GM21367 (cell line): Measurements from ENCODE around the gene CCNDBP1.
"Not testable (repeated sequence)": the region's sequence is repeated elsewhere in the genome, so short reads cannot be mapped to it uniquely, and the experiment has no call there.

Experiments
- ATAC-seq: cut with Tn5 transposase; IDR thresholded peaks from one replicate; pipeline ENCODE4 v1.9.1; 2021; ENCODE audit not compliant: unreplicated experiment

The CCNDBP1 gene

DNA sequence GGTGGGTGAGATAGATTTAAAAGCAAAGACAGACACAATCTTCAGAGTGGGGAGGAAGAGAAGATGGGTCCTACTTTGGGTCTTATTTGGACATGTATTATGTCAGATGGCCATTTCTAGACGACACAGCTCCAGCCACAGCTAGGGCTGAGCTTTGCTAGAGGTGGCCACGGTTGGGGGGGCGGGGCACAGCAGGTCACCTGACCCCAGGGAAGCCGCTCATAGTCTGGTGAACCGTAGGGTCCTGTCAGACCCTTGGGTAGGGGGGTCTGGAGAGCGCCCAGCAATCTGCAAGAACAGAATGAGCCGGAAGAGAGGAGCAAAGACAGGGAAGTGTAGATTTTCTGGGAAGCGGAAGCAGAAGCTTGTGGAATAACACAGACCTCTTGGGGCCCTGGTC, 29.0 kb downstream of the CCNDBP1 start:
- no peak for ATAC-seq

DNA sequence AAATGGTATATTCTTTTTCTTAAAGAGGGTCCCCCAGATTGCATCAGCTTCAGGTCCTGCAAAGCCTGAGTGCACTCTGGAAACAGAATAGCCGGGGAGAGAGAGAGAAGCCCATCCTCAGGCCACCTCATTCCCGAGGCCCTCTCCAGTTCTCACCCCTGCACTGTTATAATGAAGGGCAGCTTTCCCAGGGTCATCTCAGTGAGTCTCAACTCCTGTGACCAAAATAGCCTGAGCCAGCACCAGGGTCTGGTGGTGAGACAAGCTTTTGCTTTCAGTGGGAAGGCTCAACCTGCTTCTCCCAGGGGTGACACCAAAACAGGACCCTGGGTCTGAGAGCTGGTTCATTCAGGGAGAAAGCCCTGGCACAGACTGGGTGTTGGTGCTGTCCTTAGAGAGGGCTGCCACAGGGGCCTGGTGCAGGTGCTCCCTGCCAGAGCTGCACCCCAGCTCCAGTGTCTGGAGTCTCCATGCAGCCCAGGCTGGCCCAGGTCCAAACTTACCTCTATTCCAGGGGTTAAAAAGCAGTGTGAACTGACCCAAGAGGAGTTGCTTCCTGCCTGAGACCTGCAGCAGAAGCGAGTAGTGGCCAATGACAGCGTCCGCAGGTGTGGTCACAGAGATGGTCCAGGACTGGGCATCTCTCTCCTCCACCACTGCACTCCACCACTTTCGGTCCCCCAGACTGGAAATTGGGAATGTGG, 29.5 kb downstream of the CCNDBP1 start:
- ATAC-seq, result no peak

DNA sequence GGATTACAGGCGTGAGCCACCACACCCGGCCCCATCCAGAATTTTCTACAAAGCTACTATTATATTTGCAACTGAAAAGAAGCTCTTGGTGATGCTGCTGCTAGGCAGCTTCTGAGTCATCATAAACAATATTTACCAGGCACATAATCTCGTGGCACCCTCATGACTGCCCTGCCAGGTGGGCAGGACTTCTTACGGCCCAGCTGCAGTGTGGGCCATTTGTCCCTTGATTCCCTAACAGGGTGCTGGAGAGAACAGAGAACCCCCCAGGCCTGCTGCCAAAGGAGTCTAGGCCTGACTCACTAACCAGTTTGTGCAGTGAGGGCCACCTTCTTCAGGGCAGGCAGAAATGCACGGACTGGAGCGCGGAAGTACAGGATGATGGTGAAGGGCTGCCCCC, 30.8 kb downstream of the CCNDBP1 start:
- ATAC-seq, result no peak

DNA sequence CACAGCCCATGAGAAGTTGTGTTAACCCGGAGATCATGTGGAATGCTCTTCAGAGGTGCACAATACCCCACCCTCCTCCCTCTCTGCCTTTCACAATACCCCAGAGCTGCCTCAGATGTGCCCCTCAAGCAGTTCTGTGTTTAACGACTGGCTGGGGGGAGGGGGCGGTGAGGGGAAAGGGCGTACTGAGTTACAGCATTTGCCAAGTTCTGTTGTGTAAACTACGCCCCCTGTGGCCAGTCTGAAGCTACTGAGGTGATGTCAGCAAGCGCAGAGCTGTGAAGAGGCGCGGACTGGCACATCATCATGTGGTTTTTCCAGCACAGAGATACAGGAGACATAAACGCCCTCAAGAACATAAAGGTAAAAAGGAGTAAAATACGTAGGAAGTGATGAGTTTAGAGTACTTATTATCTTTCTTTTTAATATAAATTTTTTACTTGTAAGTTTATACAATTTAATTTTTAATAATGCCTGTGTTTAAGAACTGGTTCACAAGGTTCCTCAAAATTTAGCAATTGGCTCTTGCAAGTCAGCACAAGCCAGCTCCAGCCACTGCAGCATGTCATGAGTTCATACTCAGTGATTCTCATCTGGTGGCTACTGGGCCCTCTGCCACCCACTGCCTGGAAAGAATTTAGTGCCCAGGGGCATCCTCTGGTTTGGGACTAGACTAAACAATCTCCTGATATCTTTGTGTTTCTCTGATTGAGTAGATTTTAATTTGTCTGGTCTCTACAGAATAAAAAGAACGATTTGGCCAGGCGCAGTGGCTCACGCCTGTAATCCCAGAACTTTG, 33.9 kb downstream of the CCNDBP1 start:
- no peak for ATAC-seq

DNA sequence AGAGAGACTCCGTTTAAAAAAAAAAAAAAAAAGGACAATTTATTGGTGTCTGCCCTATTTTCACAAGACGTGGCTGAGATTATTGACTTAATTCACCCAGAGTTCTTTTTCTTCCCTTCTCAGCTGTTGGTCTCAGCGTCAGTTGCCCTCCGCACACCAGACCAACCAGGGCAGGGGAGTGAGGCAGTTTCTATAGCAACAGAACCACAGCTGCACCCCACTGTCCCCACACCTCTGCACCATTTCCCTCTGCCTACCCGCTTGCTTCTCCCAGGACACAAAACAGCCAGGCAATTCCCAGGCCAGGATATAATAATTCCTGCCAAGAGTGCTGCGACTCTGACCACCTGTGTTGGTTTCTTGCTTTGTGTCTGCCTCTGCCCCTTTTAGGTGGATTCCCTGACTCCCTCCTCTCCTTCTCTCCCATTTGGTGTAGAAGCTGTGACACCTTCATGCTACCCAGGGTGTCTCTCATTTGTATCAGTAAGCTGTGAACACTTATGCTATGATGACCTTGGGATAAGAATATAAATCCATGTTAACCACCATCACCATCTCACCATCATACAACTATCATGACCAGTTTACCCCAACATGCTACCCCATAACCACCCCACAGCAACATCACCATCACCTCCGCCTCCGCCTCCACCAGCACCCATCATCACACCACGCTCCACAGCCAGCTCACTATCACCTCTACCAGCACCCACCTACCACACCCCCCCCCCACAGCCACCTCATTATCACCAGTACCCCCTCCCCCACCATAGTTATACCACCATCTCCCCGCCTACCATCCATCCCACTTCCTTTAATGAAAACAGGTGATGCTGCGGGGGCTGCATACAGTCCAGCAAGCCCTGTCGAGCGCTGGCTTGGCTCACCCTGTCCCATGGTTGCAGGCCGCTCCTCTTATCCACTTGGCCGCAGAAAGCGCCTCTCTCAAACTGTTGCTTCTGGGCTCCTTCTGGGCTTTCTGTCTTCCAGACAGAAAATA, 35.0 kb downstream of the CCNDBP1 start:
- no peak for ATAC-seq

DNA sequence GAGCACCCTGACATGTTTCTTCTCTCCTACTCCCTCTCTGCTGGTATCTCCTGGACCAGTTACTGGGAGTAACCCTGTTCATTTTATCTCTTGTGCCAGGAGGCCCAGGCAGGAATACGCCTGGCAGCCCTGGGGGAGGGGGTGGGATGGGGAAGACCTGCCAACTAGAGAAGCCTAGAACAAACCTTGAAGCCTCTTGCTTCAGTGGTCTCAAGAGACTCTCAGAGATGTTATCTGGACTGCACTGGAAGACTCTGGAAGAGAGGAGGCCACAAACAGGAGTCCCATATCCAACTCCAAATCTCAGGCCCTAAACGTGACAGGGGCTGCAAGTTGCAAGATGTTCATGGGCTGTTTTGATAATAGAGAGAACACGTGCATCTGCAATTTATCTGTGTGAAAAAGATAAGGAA, 35.8 kb downstream of the CCNDBP1 start, which contains the start of gene EPB42:
Gene EPB42, minus strand, starts transcription at position 28 of the 413 bp plus-strand sequence. CDS start 193 bp downstream, outside the sequence.
- ATAC-seq, result no peak

DNA sequence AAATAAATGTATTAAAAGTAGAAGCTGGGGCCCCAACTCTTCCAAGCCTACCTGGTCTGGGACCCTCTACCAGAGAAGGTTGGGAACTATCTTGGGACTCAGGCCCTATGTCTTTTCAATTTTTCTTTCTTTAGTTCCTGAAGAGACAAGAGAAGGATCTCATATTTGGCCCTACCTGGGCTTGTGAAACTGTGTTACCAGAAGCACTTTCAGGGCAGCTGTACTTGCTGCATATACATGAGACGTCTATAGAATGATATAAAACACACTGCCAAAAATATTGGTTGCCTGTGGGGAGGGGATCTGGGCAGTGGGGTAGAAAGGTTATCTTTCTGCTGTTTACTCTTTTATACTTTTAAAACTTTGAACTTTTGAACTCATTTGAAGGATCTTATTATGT, 36.2 kb downstream of the CCNDBP1 start:
- ATAC-seq, result no peak

DNA sequence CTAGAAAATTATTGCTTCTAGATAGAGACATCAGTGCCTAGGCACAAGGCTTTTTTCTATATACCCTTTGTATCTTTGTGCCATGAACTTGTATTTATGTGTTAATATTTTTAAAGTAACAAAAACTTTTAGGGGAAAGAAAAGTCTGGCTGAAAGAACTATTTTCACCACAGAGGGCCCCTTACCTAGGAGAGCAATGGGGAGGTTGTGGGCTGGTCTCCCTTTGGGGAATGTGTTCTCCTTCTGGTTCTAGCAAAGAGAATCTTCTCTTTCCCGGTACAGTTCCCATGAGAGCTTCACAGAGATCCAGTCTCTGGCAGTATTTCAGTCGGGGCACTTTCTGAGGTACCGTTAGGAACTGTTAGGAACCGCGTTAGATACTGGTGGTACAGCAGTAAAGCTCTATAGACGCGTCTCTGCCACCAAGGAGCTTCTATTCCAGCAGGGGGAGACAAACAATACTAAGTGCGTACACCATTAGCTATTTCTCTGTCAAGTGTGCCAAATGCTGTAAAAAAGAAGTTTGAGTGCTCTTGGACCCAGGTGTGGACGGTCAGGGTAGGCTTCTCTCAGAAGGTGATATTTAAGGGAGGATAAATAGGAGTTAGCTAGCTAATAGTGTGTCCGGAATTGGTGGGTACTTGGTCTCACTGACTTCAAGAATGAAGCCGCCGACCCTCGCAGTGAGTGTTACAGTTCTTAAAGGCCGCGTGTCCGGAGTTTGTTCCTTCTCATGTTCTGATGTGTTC, 40.2 kb downstream of the CCNDBP1 start:
- no peak for ATAC-seq

DNA sequence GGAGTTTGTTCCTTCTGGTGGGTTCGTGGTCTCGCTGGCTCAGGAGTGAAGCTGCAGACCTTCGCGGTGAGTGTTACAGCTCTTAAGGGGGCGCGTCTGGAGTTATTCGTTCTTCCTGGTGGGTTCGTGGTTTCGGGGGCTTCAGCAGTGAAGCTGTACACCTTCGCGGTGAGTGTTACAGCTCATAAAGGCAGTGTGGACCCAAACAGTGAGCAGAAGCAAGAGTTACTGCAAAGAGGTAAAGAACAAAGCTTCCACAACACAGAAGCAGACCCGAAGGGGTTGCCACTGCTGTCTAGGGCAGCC, 40.7 kb downstream of the CCNDBP1 start:
- not testable (repeated sequence) for ATAC-seq

DNA sequence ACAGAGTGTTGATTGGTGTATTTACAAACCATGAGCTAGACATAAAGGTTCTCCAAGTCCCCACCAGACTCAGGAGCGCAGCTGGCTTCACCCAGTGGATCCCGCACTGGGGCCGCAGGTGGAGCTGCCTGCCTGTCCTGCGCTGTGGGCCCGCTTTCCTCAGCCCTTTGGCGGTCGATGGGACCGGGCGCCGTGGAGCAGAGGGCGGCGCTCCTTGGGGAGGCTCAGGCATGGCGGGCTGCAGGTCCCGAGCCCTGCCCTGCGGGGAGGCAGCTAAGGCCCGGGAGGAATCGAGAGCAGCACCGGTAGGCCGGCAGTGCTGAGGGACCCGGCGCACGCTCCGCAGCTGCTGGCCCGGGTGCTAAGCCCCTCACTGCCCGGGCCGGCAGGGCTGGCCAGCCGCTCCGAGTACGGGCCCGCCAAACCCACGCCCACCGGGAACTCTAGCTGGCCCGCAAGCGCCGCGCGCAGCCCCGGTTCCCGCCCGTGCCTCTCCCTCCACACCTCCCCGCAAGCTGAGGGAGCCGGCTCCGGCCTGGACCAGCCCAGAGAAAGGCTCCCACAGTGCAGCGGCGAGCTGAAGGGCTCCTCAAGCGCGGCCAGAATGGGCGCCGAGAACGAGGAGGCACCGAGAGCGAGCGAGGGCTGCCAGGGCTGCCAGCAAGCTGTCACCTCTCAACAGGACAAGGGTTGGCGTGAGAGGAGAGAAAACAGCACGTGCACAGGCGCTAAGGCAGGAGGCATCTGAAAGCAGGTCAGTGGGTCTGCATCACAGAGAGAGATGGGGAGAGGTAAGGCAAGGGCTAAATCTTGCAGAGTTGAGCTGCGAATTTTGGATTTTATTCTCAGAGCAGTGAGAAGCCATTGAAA, 41.5 kb downstream of the CCNDBP1 start:
- no peak for ATAC-seq

DNA sequence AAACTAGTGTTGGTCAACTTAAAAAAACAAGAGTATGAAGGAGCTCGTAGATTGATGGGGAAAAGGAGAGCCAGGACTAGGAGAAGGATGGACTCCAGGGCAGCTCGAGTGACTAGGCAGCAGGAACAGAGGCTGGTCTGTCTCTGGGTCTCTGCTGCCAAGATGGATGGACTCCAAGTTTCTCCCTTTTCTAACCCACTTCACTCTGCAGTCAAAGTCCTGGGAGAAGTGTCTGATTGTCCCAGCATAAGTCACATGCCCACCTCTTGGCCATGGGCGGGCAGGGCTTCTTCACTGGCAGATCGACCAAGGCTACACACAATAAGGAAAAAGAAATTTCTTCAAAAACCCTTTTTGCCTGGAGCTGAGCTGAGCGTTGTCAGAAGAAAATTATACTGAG, 44.8 kb downstream of the CCNDBP1 start:
- ATAC-seq, result no peak

DNA sequence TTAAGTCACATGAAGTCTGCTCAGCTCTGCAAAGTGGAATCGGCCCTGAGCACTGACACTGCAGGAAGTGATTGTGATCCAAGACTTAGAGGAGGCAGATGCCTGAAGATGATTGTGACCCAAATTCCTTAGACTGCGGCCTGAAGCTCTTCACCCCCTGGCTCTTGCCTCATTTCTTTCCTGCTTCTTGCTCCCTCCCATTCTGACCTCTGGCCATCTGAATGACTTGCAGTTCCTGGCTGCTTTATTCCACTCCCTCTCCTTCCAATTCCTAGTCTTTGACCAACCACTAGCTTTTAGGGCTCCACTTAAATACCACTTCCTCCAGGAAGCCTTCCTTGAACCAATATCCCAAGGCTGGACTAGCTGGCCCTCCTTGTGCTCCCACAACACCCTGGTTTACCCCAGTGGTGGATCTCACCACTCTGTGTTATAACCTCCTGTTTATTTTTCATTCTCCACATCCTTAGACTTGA, 45.5 kb downstream of the CCNDBP1 start:
- no peak for ATAC-seq

DNA sequence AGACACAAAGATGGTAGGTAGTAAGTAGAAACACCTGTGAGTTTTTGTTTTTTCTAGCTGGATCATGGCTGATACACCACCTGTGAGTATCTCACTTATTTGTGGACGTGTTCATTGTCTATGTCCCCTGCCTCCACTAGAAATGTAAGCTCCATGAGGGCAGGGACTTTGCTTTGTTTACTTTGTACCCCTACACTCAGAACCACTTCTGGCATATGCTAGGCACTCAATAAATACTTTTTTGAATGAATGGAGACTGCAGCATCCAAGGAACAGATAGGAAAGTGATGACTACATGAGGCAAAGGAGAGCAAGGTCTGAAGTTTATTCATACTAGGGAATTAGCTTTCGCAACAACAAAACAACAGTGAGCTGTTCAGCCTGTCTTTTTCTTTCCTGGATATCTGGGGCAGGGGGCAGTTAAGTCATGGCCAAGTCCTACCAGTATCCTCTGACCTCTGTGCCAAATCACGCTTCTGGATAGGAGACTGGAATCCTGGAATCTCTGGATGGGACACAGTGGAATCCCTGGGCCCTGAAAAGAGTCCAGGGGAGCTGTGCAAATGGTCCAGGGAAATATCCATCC, 47.2 kb downstream of the CCNDBP1 start:
- no peak for ATAC-seq

DNA sequence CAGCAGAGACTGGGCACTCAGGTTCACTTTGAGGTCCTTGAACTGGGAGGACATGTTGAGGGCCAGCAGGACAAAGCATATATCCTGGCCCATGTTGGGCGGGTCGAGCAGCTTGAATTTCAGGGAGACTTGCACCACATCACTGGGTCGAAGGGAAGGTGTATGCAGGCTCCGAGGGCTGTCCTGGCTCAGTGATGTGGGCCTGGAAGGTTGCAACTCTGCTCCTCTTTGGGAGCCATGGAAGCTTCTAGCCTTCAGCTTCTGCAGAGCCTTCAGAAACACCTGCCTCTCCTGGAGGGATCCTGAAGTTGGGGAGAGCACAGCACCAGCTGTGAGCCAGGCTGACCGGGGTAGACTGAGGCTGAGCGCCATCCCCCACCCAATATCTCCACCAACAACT, 50.3 kb downstream of the CCNDBP1 start:
- ATAC-seq, result no peak

DNA sequence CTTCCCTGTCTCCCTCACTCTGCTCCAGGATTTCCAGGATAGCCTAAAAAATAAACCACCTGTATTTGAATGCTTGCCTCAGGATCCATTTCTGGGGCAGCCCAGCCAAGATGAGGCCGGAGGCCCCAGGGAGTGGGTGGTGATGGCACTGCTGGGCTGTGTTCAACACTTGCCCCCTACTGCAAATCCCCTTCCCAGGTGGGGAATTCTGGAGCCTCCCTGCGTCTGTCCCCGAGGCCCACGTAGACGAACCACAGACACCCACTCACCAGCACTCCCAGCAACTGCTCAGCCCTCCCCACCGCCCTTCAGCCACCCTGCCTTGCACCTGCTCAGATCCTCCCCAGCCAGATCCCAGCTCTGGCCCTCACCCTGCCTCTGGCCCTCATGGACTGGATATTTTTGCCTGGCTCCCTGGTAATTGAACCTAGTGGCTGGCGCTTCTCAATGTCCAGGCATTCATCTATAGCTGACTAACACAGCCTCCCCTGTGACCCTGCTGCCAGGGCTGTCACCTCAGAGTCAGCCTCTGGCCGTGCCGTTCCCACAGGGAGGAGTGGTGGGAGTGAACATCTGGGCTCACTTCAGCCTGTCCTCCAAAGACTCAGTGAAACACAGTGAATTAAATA, 52.8 kb downstream of the CCNDBP1 start:
- ATAC-seq, result no peak

DNA sequence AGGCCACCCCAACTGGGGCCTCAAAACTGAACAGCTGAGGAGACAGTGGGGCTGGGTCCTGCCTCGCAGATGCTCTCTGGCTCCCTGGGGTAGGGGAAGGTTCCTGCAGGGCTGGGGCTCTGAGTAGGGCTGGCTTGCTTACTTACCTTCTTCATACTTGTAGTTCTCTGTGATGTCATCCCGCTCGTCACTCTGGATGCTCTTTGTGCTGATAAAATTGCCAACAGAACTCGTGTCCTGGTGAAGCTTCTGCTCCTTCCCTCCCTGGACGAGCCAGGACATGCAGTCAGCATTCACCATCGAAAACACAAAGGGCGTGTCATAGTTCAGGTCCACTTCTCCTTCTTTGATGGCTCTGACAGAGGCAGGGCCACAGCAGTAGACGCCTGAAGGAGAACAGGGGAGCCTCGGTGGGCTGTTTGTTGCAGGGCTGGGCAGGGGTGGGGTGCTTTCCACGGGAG, 53.5 kb downstream of the CCNDBP1 start:
- ATAC-seq, result no peak

DNA sequence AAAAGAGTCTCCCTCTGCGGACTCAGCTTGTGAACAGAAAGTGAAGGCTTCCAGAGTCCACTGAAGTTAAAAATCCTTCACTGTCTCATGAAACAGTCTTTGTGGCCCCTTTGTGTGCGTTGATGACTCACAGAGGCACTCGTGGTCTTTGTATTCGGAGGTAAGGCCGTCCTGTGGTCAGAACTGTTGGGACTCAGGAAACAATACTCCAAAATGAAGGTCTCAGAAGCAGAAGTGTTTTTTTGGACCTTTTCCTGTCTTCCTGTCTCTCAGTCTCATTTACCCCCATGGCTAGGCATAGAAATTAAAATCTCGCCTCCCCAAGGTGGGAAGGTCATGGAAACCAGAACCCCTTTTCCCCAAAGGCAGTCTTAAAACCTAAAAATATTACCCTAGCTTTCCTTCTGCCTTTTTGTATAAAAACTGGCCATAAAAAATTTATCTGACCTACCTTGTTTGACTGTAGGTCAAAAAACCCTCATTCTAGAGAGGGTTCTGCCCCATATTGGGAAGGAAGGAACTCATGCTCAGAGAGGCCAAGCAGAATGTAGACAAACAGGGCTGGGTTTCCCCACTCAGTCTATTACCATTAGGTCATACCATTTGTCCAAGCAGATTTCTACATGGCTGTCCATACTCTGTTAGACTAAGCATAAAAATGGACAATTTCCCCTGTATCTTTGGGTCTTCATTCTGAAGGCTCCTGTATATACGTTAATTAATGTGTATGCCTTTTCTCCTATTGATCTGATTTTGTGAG, 54.7 kb downstream of the CCNDBP1 start:
- no peak for ATAC-seq

DNA sequence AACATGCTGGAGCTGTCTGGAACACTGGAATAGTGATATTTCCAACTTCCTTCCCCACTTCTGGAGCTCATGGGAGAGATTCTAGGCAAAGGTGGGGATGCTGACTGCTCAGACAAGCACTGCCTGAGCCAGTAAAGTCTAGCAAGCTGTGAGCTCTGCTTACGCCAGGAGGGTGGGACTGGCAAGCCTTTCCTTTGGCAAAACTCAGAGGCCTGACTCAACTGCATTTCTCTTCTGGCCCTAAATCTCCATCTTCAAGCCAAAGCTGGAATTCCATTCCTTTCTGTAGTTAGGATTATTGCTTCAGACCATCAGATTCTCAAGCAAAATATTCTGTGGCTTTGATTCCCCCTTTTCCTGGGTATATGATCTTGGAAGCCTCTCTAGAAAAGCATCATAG, 55.9 kb downstream of the CCNDBP1 start:
- no peak for ATAC-seq
